Measurements from ENCODE around the gene NPL.

The NPL gene

DNA sequence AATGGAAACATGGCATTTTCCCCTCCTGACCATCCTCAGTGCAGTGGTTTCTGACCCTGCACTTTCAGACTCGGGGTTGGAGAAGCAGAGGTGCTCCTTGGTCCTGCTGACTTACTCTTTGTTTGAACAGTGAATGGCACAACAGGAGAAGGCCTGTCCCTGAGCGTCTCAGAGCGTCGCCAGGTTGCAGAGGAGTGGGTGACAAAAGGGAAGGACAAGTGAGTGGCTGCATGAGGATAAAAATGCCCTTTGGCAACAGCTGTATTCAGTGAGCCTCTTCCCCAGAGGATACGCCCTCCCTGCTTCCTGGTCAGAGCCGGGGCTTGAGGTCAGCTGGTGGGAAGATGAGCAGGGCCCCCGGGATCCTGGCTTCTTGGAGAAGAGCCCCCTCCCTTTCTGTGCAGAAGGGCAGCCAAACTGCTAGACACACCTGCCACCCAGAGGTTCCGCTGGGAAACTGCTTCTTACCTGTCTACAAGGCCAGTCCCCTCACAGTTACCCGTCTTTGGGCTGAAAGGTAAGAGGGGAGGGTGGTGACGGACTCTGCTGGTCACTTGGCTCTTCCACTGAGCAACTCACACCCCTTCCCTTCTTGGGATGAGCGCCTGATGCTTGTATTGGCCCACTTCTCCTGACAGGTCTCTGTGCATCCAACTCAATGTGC lies 16.6 kb downstream of the NPL start:
- Histone ChIP-seq H3K4me1 (ENCODE audit: insufficient read depth, poor library complexity, severe bottlenecking) (peaks cover 8% of the 10 kb centered on the region), H3K36me3 (ENCODE audit: low read depth) (no peaks in the 10 kb centered on the region), H3K4me3 (ENCODE audit: severe bottlenecking) (no peak overlapping the region), H3K27me3 (ENCODE audit: insufficient read depth, poor library complexity, severe bottlenecking) (no peaks in the 10 kb centered on the region), H3K27ac (ENCODE audit: poor library complexity, severe bottlenecking) (no peak overlapping the region), H3K9me3 (ENCODE audit: severe bottlenecking) (no peaks in the 10 kb centered on the region)
- ATAC-seq (ENCODE audit: low read depth) (no peak), DNase-seq (ENCODE audit: low spot score) (no peak)
- TF ChIP-seq, protein P1, sequence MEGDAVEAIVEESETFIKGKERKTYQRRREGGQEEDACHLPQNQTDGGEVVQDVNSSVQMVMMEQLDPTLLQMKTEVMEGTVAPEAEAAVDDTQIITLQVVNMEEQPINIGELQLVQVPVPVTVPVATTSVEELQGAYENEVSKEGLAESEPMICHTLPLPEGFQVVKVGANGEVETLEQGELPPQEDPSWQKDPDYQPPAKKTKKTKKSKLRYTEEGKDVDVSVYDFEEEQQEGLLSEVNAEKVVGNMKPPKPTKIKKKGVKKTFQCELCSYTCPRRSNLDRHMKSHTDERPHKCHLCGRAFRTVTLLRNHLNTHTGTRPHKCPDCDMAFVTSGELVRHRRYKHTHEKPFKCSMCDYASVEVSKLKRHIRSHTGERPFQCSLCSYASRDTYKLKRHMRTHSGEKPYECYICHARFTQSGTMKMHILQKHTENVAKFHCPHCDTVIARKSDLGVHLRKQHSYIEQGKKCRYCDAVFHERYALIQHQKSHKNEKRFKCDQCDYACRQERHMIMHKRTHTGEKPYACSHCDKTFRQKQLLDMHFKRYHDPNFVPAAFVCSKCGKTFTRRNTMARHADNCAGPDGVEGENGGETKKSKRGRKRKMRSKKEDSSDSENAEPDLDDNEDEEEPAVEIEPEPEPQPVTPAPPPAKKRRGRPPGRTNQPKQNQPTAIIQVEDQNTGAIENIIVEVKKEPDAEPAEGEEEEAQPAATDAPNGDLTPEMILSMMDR (IDR thresholded peaks at IDR 0.05; ENCODE audit: poor library complexity, severe bottlenecking): peak; percentile 22

DNA sequence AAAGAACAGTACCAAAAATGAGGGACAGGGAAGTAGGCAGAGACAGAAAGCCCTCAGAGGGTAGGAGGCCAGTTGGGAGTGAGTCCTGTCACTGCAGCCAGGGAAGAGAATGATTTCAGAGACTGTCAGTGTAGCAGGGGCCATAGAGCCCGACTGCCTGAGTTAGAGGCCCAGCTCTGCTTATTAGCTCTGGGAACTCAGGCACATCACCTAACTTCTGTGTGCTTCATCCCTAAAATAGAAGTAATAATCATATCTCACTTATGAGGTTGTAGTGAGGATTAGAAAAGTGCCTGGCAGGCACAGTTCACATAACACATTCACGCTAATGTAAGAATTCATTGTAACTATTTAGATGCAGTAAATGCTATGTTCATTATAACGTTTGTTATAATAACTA lies 18.3 kb downstream of the NPL start:
- Histone ChIP-seq H3K27ac (ENCODE audit: poor library complexity, severe bottlenecking) (no peak overlapping the region), H3K36me3 (ENCODE audit: low read depth) (no peaks in the 10 kb centered on the region), H3K4me3 (ENCODE audit: severe bottlenecking) (no peak overlapping the region), H3K27me3 (ENCODE audit: insufficient read depth, poor library complexity, severe bottlenecking) (no peaks in the 10 kb centered on the region), H3K4me1 (ENCODE audit: insufficient read depth, poor library complexity, severe bottlenecking) (peaks cover 3% of the 10 kb centered on the region), H3K9me3 (ENCODE audit: severe bottlenecking) (no peaks in the 10 kb centered on the region)
- TF ChIP-seq, protein P1 (IDR thresholded peaks at IDR 0.05; ENCODE audit: poor library complexity, severe bottlenecking): no peak
- ATAC-seq (ENCODE audit: low read depth): no peak
- no peak for DNase-seq (ENCODE audit: low spot score)

DNA sequence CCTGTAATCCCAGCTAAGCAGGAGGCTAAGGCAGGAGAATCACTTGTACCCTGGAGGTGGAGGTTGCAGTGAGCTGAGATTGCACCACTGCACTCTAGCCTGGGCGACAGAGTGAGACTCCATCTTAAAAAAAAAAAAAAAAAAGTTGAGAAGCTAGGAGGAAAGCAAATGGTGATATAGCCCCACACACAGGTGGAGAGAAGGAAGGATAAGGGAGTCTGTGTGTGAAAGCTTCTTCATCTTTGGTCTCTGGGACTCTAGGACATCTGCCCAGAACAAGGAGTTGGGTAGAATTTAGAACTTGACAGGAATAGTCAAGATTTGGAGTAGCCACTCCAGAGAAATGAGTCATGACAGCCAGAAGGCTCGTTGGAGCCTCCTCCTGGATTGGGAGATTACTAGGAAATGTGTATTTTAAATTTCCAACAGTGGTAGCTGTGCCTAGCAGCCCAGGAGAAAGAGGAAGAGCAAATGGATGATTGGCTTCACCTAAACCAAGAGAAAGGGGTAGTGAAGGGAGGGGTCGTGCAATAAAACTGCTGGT lies 19.9 kb downstream of the NPL start:
- DNase-seq (ENCODE audit: low spot score) (no peak), ATAC-seq (ENCODE audit: low read depth) (no peak)
- H3K4me3 ChIP-seq (ENCODE audit: severe bottlenecking): no peak overlapping the region
- no peaks in the 10 kb centered on the region for H3K9me3 ChIP-seq (ENCODE audit: severe bottlenecking)
- H3K27ac ChIP-seq (ENCODE audit: poor library complexity, severe bottlenecking): no peak overlapping the region
- TF ChIP-seq, protein P1 (IDR thresholded peaks at IDR 0.05; ENCODE audit: poor library complexity, severe bottlenecking): no peak
- H3K27me3 ChIP-seq (ENCODE audit: insufficient read depth, poor library complexity, severe bottlenecking): no peaks in the 10 kb centered on the region
- no peaks in the 10 kb centered on the region for H3K36me3 ChIP-seq (ENCODE audit: low read depth)
- H3K4me1 ChIP-seq (ENCODE audit: insufficient read depth, poor library complexity, severe bottlenecking): no peaks in the 10 kb centered on the region

DNA sequence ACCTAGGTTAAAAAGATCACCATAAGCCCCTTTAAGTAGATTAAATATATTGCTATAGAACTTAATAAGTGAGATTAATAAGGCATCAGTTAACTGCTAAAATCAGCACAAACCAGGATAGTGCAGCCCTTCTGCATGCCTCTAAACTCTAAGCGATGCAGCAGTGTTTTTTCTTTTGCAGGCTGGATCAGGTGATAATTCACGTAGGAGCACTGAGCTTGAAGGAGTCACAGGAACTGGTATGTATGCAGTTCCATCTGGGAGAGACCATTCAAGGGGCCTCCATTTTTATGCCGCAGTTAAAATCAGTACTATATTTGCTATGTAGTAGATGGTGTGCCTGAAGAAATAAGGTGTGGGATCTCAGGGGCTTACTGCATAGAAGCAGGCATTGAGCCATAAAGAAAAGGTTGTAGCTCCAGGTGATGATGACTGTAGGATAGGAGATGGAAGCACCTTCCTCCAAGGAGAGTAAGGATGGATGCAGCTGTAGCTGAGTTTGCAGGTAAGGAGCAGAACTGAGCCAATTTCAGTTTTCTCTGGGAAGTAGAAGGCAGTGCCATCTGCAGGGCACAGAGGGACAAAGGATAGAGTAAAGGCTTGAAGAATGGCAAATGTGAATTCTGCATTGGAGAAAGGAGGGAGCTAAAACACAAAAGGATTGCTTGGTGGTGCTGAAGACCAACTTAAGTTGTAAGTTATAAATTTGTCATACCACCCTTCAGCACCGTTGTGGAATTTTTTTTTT lies 22.6 kb downstream of the NPL start:
- ATAC-seq (ENCODE audit: low read depth): peak; percentile 33; the same call in 1 of the 3 replicates

More for the DNA sequence above, 22.6 kb downstream of the NPL start:
- Histone ChIP-seq H3K27ac (ENCODE audit: poor library complexity, severe bottlenecking) (no peak overlapping the region), H3K4me3 (ENCODE audit: severe bottlenecking) (no peak overlapping the region), H3K36me3 (ENCODE audit: low read depth) (no peaks in the 10 kb centered on the region), H3K9me3 (ENCODE audit: severe bottlenecking) (no peaks in the 10 kb centered on the region), H3K4me1 (ENCODE audit: insufficient read depth, poor library complexity, severe bottlenecking) (no peaks in the 10 kb centered on the region), H3K27me3 (ENCODE audit: insufficient read depth, poor library complexity, severe bottlenecking) (no peaks in the 10 kb centered on the region)
- DNase-seq (ENCODE audit: low spot score): no peak
- TF ChIP-seq, protein P1 (IDR thresholded peaks at IDR 0.05; ENCODE audit: poor library complexity, severe bottlenecking): no peak

All from RWPE2 (cell line).